GM12878 (cell line): ENCODE data around the gene OR1D2. TPM values are rescaled to one million over a fixed set of nuclear protein-coding genes. Genes with fewer than 3 reads are reported as not detected.

Source experiments
- polyA plus RNA-seq, 11 experiments: library from polyadenylated mRNA; depleted of rRNA in 4 of 11; unstranded in 6 of 11; stranded (reverse) in 5 of 11; fragments of >200 nt; fragmentation: Nextera tagmentation in 4 of 11; fragmentation: Illumina TruSeq in 1 of 11; extraction: Ambion mirVana in 4 of 11; extraction: Trizol in 1 of 11; gene quantifications; 1 replicate in 1 of 11; 2 replicates in 10 of 11; pipeline versions ENCODE4 v1.2.1 to v1.2.3, GENCODE V29; 2011 to 2016; ENCODE audit warnings: inconsistent platforms in 2 of 11, missing spikeins in 2 of 11, low read depth in 1 of 11
- total RNA-seq, 4 experiments: library from RNA; depleted of rRNA in 3 of 4; stranded (reverse); fragments of >200 nt in 3 of 4; fragmentation: Illumina TruSeq in 1 of 4; extraction: Trizol in 1 of 4; gene quantifications; 2 replicates each; pipeline versions ENCODE4 v1.2.1 to v1.2.3, GENCODE V29; 2013 to 2021

Gene OR1D2
- total and polyA plus RNA-seq, 10 of the 15 experiments (the other 5 are each of a cell fraction or from before 2014, with no cell fraction given) = not detected

Other genes starting within 250 kb of the OR1D2 start
- not detected in 2 replicates for gene OR1D5, start 40.8 kb downstream of the OR1D2 start, total RNA-seq (2014; rRNA removed)
- not detected in 2 replicates for gene OR1D5, start 40.8 kb downstream of the OR1D2 start, total RNA-seq (2014; rRNA removed; fragmentation: Illumina TruSeq; extraction: Trizol)
- not detected in 2 replicates for gene OR1D5, start 40.8 kb downstream of the OR1D2 start, total RNA-seq (2021)
- gene OR1D5, start 40.8 kb downstream of the OR1D2 start, polyA plus RNA-seq (2011; rRNA removed) = not detected in 2 replicates
- not detected in 2 replicates for gene OR1D5, start 40.8 kb downstream of the OR1D2 start, polyA plus RNA-seq (2014; fragmentation: Illumina TruSeq; extraction: Trizol)
- gene OR1D5, start 40.8 kb downstream of the OR1D2 start, polyA plus RNA-seq (2014; fragmentation: Nextera tagmentation; extraction: Ambion mirVana) = not detected
- gene OR1D5, start 40.8 kb downstream of the OR1D2 start, polyA plus RNA-seq (2014; rRNA removed) = not detected in 2 replicates
- not detected for gene OR1D5, start 40.8 kb downstream of the OR1D2 start, polyA plus RNA-seq (2016; fragmentation: Nextera tagmentation; extraction: Ambion mirVana)
- gene OR1G1, start 23.1 kb upstream of the OR1D2 start, total RNA-seq (2014; rRNA removed) = not detected in 2 replicates
- gene OR1G1, start 23.1 kb upstream of the OR1D2 start, total RNA-seq (2014; rRNA removed; fragmentation: Illumina TruSeq; extraction: Trizol) = not detected in 2 replicates
- not detected in 2 replicates for gene OR1G1, start 23.1 kb upstream of the OR1D2 start, total RNA-seq (2021)
- gene OR1G1, start 23.1 kb upstream of the OR1D2 start, polyA plus RNA-seq (2011; rRNA removed) = not detected in 2 replicates
- gene OR1G1, start 23.1 kb upstream of the OR1D2 start, polyA plus RNA-seq (2014; fragmentation: Illumina TruSeq; extraction: Trizol) = not detected in 2 replicates
- gene OR1G1, start 23.1 kb upstream of the OR1D2 start, polyA plus RNA-seq (2014; fragmentation: Nextera tagmentation; extraction: Ambion mirVana) = not detected
- not detected in 2 replicates for gene OR1G1, start 23.1 kb upstream of the OR1D2 start, polyA plus RNA-seq (2014; rRNA removed)
- gene OR1G1, start 23.1 kb upstream of the OR1D2 start, polyA plus RNA-seq (2016; fragmentation: Nextera tagmentation; extraction: Ambion mirVana) = not detected
- gene OR1A2, start 93.1 kb upstream of the OR1D2 start, total RNA-seq (2014; rRNA removed) = not detected in 2 replicates
- gene OR1A2, start 93.1 kb upstream of the OR1D2 start, total RNA-seq (2014; rRNA removed; fragmentation: Illumina TruSeq; extraction: Trizol) = not detected in 2 replicates
- gene OR1A2, start 93.1 kb upstream of the OR1D2 start, total RNA-seq (2021) = not detected in 2 replicates
- not detected in 2 replicates for gene OR1A2, start 93.1 kb upstream of the OR1D2 start, polyA plus RNA-seq (2011; rRNA removed)
- gene OR1A2, start 93.1 kb upstream of the OR1D2 start, polyA plus RNA-seq (2014; fragmentation: Illumina TruSeq; extraction: Trizol) = not detected in 2 replicates
- not detected for gene OR1A2, start 93.1 kb upstream of the OR1D2 start, polyA plus RNA-seq (2014; fragmentation: Nextera tagmentation; extraction: Ambion mirVana)
- gene OR1A2, start 93.1 kb upstream of the OR1D2 start, polyA plus RNA-seq (2014; rRNA removed) = not detected in 2 replicates
- not detected for gene OR1A2, start 93.1 kb upstream of the OR1D2 start, polyA plus RNA-seq (2016; fragmentation: Nextera tagmentation; extraction: Ambion mirVana)
- not detected in 2 replicates for gene OR1A1, start 103.2 kb upstream of the OR1D2 start, total RNA-seq (2014; rRNA removed)
- gene OR1A1, start 103.2 kb upstream of the OR1D2 start, total RNA-seq (2014; rRNA removed; fragmentation: Illumina TruSeq; extraction: Trizol) = not detected in 2 replicates
- not detected in 2 replicates for gene OR1A1, start 103.2 kb upstream of the OR1D2 start, total RNA-seq (2021)
- not detected in 2 replicates for gene OR1A1, start 103.2 kb upstream of the OR1D2 start, polyA plus RNA-seq (2011; rRNA removed)
- not detected in 2 replicates for gene OR1A1, start 103.2 kb upstream of the OR1D2 start, polyA plus RNA-seq (2014; fragmentation: Illumina TruSeq; extraction: Trizol)
- gene OR1A1, start 103.2 kb upstream of the OR1D2 start, polyA plus RNA-seq (2014; fragmentation: Nextera tagmentation; extraction: Ambion mirVana) = not detected
- not detected in 2 replicates for gene OR1A1, start 103.2 kb upstream of the OR1D2 start, polyA plus RNA-seq (2014; rRNA removed)
- not detected for gene OR1A1, start 103.2 kb upstream of the OR1D2 start, polyA plus RNA-seq (2016; fragmentation: Nextera tagmentation; extraction: Ambion mirVana)
- gene OR3A1, start 193.9 kb upstream of the OR1D2 start, total RNA-seq (2014; rRNA removed) = not detected in 2 replicates
- gene OR3A1, start 193.9 kb upstream of the OR1D2 start, total RNA-seq (2014; rRNA removed; fragmentation: Illumina TruSeq; extraction: Trizol) = not detected in 2 replicates
- gene OR3A1, start 193.9 kb upstream of the OR1D2 start, total RNA-seq (2021) = not detected in 2 replicates
- not detected in 2 replicates for gene OR3A1, start 193.9 kb upstream of the OR1D2 start, polyA plus RNA-seq (2011; rRNA removed)
- not detected in 2 replicates for gene OR3A1, start 193.9 kb upstream of the OR1D2 start, polyA plus RNA-seq (2014; fragmentation: Illumina TruSeq; extraction: Trizol)
- not detected for gene OR3A1, start 193.9 kb upstream of the OR1D2 start, polyA plus RNA-seq (2014; fragmentation: Nextera tagmentation; extraction: Ambion mirVana)
- not detected in 2 replicates for gene OR3A1, start 193.9 kb upstream of the OR1D2 start, polyA plus RNA-seq (2014; rRNA removed)
- not detected for gene OR3A1, start 193.9 kb upstream of the OR1D2 start, polyA plus RNA-seq (2016; fragmentation: Nextera tagmentation; extraction: Ambion mirVana)